HFF-Myc (cell line): Measurements from ENCODE around the gene GFOD1.
"Not testable (repeated sequence)": the region's sequence is repeated elsewhere in the genome, so short reads cannot be mapped to it uniquely, and the experiment has no call there.

Experiments
- DNase-seq: peaks from one replicate; pipeline ENCODE4 v3.0.0-alpha.2; 2011; ENCODE audit warnings: low read depth; ENCODE audit errors: extremely low read depth
- H3K4me3 ChIP-seq: replicated peaks from 2 replicates; pipeline ENCODE4 v1.5.1; 2011; ENCODE audit warnings: low read depth, mild to moderate bottlenecking, control low read depth, low read length
- CTCF ChIP-seq: IDR thresholded peaks from 2 replicates; pipeline ENCODE4 v1.5.1; 2012; ENCODE audit warnings: mild to moderate bottlenecking, low read depth, low read length, control low read depth; ENCODE audit errors: missing control alignments

GFOD1 gene

DNA sequence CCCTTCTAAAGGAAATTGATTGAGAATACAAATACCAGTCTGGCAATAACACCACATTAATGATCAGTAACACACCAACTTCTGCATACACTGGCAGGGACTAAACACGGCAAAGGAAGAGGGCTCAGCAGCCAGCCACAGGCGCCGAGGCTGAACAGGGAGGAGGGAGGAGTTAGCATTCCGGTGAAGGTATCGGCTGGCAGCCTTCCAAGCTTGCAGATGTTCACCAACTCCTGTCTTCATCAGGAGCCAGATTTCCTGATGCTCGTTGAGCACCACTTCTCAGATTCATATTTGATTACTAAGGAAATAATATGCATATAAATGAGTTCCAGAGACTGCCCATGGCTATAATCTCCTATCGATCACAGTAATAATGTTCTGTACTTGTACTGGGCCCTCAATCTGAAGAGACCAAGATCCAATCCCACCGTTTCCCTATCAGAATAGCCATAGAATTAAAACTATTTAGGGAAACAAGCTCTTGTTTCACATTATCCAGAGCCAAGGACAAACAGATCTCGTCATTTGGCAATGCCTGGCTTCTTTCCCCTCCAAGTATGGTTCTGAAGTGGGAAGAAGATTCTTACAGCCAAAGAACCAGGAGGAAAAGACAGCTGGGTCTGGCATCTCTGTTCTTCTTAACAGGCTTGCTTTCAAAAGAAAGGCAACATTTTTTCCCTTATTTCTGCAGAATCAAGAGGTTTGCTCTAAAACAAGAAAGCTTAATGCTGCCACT, 42.2 kb downstream of the GFOD1 start:
- no peak for TF ChIP-seq CTCF
- DNase-seq = no peak
- no peak overlapping the region for H3K4me3 ChIP-seq

DNA sequence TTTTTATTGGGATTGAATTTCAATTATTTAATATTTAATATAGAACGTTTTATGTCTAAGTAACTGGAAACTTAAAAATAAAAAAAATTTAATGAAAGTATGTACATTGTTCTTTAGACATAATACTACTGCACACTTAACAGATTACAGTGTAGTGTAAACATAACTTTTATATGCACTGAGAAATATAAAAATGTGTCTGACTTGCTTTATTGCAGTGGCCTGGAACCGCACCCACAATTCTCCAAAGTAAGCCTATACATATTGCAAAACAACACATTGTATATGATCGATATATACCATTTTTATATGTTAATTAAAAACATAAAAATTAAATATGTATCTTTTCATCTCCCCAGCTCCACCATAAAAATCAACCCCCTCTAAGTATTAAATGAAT, 42.8 kb downstream of the GFOD1 start:
- H3K4me3 ChIP-seq = no peak overlapping the region
- no peak for TF ChIP-seq CTCF
- DNase-seq = no peak

DNA sequence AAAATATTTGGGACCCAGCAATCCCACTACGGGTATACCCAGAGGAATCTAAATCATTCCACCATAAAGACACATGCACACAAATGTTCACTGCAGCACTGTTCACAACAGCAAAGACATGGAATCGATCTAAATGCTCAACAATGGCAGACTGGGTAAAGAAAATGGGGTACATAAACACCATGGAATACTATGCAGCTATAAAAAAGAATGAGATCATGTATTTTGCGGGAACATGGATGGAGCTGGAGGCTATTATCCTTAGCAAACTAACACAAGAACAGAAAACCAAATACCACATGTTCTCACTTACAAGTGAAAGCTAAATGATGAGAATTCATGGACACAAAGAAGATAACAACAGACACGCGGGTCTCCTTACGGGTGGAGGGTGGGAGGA, 43.4 kb downstream of the GFOD1 start:
- DNase-seq, H3K4me3 ChIP-seq: not testable (repeated sequence)

DNA sequence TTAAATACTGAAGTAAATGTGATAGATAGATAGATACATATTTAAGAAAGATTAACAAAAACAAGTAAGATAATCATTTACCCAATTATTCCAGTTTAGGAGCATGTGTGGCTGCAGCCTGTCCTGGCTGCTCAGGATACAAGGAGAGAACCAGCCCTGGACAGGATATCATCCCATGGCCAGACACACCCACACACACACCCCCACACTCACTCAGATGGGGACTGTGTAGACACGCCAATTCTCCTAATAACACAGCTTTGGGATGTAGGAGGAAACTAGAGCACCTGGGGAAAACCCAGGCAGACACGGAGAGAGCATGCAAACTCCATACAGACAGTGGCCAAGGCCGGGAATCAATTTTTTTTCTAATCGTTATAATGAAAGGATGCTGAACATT, 45.6 kb downstream of the GFOD1 start:
- no peak for TF ChIP-seq CTCF
- no peak for DNase-seq

DNA sequence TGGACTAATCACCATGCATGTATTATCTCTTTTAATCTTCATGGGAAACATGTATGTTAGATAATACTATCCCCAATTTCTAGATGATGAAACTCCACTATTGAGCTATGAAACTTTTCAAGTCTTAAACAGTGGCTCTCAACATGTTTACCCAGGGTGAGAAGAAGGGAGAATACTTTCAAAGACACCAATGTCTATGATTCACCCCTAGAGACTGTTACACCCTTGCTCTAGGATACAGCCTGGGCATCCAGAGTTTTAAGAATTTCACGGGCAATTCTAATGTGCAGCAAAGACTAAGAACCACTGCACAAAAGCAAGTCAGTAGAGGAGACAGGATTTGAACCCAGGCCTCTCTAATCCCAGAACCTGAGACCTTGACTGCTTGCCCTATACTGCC, 47.8 kb downstream of the GFOD1 start:
- DNase-seq = no peak
- H3K4me3 ChIP-seq = no peak overlapping the region
- no peak for TF ChIP-seq CTCF

More for the DNA sequence above, 45.6 kb downstream of the GFOD1 start:
- H3K4me3 ChIP-seq = no peak overlapping the region

DNA sequence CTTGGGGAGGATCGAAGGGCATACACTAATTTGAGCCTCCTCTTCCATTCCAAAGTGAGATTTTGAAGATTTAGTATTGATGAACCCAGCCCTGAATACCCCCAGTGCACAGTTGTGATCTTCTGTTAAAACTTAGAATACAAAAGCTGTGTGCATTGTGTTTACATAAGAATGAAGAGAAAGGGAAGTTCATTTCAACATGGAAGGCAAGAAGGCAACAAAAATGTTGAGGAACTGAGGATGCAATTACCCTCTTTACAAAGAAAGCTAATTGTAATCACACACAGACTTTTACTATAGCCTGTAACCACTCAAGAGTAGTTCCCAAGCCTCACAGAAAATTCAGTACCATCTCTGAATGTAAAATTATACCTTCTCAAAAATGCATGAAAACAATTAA, 49.3 kb downstream of the GFOD1 start:
- no peak for TF ChIP-seq CTCF
- DNase-seq = no peak
- H3K4me3 ChIP-seq = no peak overlapping the region

- TF ChIP-seq CTCF = no peak
- no peak for DNase-seq
- no peak overlapping the region for H3K4me3 ChIP-seq
These were observed 50.0 kb downstream of the GFOD1 start for GRCh38 chr6:13437218-13437996.
